HG02678 (cell line): ENCODE data around the gene VAV2.
"Not testable (repeated sequence)": the region's sequence is repeated elsewhere in the genome, so short reads cannot be mapped to it uniquely, and the experiment has no call there.

Experiments used
- ATAC-seq: cut with Tn5 transposase; IDR thresholded peaks from one replicate; pipeline ENCODE4 v1.9.1; 2021; ENCODE audit warnings: mild to moderate bottlenecking, moderate library complexity; ENCODE audit not compliant: unreplicated experiment

VAV2 gene

DNA sequence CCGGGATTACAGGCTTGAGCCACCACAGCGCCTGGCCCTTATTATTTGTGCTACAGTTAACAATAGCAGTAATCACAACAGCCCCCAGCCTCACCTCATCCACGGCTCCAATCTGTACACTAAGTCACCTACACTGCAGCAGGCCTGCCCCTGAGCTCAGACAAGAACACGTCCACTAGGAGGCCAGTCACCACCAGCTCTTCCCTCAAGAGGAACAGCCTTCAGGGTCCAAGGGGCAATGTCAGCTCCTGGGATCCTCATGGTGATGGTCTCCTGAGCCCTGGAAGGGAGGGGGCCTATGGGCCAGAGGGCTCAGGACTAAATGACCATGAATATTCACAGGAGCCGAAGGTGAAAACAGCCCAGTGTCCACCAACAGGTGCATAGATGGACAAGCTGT, 67.7 kb downstream of the VAV2 start:
- no peak for ATAC-seq

DNA sequence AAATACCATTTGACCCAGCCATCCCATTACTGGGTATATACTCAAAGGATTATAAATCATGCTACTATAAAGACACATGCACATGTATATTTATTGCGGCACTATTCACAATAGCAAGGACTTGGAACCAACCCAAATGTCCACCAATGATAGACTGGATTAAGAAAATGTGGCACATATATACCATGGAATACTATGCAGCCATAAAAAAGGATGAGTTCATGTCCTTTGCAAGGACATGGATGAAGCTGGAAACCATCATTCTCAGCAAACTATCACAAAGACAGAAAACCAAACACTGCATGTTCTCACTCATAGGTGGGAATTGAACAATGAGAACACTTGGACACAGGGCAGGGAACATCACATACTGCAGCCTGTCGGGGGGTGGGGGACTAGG, 68.5 kb downstream of the VAV2 start:
- not testable (repeated sequence) for ATAC-seq

DNA sequence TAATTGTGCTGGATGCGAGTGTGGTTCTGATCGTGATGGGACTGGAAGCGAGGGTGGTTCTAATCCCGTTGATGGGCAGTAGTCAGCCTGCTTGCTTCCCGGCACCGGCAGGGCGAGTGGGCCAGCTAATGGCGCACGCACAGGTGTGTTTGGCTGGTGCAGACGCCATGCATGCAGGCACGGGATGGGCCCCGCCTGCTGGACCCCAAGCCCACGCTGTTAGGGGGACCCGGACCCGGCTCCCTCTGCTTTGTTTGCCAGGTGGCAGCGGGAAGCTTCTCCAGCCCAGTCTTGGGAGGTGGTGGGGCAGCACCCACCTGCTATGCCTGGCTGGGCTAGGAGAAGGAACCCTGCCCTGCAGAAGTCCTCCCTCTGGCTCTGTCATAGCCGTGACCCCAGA, 70.3 kb downstream of the VAV2 start:
- no peak for ATAC-seq

GRCh38 chr9:133920471-133920870, 71.7 kb downstream of the VAV2 start:
- no peak for ATAC-seq

DNA sequence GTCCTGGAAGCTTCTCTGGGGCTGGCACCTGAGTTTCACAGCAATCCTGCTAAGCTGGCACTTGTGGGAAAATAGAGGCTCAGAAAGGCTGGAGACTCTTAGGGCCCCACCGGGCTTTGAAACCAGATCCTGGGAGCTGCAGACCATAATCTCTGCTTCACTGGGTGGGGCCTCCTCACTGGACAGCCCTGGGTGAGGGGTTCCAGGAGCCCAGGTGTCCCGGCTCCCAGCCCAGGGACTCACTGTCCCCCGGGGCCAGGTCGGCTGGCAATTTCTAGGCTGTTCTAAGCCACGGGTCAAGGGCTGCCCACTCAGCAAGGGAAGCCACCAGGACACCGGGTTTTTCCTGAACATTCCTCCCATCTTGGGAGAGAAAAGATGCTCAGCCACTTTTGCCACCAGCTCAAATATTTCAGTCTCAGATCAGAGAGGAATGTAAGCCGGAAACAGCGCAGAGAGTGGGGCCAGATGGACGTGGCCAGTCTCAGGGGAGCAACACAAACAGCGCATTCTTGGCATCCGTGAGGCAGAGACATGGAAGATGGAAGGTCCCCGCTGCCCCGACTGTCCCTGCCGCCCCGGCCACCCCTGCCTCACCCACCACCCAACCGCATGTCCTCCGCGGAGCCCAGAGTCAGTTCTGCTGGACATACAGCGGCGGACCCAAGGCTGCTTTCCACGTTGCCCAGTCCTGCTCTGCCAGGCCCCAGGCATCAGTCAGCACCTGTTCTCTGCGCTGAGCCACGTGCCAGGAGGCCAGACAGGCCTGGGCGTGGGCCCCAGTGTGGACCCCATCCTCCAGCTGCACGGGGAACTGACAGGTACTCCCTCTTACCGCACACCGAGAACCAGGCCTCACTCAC, 72.6 kb downstream of the VAV2 start:
- ATAC-seq = no peak

GRCh38 chr9:133918111-133918813, 73.9 kb downstream of the VAV2 start:
- no peak for ATAC-seq

DNA sequence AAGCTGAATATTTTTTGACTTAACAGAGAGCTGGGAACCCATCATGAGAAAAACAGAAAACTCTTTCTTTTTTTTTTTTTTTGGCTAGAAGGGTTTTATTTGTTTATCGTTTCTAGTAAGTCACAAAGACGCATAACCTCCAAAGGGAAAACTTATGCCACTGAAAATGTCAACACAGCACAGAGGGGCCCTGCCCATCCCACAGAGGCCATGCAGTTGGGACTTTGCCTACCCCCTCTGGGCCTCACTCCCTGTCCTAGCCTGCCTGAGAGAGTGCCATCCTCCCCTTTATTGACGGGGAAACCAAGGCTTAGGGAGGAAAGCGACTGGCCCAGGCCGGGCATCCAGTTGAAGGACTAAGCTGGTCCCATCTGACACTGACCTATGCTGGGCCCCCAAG, 74.7 kb downstream of the VAV2 start:
- ATAC-seq = no peak

DNA sequence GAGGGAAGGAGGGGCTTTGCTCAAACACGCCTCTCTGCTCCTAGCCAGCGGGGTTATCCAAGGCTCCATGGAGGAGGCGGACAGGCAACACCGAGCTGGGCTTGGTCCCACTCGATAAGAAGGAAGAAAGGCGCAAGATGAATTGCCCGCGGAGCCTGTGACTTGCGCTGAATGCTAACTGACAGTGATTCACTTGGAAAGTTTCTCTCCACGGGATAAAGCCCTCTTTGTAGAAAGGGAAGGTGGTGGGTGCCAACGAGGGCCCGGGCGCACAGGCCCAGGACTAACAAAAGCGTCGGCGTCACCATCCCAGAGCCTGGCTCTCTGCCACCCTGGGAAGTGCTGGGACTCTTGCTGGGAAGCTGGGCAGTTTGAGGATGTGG, 76.0 kb downstream of the VAV2 start:
- ATAC-seq = no peak

DNA sequence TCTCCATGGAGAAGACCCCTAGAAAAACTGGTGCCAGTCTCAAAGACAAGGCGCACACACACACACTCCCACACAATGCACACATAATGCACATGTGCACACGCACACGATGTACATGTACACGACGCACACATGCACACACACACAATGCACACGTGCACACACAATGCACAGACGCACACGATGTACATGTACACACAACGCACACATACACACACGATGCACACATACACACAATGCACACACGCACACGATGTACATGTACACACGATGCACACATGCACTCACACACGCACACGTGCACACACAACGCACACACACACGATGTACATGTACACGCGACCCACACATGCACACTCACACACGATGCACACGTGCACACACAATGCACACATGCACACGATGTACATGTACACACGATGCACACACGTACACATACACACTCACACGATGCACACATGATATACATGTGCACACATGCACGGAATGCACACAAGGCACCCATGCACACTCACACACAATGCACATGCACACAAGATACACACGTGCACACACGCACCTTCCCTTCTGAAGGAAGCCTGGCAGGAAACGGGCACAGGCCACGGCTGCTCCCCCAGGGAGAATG, 76.5 kb downstream of the VAV2 start:
- ATAC-seq = no peak

GRCh38 chr9:133914442-133915342, 77.4 kb downstream of the VAV2 start:
- no peak for ATAC-seq

GRCh38 chr9:133913571-133914369, 78.4 kb downstream of the VAV2 start:
- ATAC-seq = no peak

GRCh38 chr9:133910855-133911514, 81.1 kb downstream of the VAV2 start:
- ATAC-seq = no peak

DNA sequence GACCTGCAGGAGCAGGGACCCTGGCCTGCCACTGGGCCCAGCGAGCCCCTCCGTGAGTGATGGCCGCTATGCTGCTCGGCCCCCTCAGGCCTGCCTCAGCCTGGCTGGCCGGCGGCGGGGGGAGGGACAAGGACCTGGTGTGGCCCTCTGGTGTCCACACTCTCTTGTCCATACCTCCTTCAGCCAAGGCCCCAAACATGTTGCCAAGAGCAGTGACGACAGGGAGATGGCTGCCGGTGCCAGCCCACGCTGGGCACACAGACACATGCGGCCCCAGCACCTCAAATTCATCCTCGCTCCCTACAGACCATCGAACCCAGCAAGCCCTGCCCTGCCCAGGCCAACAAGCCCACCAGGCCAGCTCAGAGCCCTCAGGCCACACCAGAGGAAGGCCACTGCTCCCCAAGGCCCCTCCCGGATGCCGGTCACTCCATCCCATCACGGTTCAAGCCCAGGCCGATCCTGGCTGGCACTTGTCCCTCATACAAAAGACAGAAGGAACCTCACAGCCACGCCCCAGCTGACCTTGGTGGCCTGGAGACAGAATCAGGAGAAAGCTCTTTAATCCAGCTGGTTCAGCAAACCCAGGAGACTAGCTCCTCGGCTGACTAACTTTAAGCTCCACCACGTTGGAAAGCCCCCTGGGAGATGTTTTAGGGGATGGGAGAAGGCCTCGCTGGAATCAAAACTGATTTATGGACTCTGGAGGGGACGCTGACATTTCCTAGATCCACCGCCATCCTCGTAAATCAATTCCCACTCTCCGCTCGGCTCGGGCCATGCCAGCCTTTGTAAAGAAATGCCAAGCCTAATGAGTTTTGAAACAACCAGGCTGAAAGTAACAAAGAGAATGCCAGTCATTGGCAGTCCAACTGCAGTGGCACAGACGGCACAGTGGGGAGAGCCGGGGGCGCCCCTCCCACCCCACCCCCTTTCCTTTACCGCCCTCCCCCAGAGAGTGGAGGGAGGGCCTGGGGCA, 84.9 kb downstream of the VAV2 start:
- no peak for ATAC-seq

- ATAC-seq = no peak
Observed at GRCh38 chr9:133906218-133906617, 85.9 kb downstream of the VAV2 start.

- ATAC-seq = no peak
Observed at GRCh38 chr9:133905493-133905892, 86.6 kb downstream of the VAV2 start.

DNA sequence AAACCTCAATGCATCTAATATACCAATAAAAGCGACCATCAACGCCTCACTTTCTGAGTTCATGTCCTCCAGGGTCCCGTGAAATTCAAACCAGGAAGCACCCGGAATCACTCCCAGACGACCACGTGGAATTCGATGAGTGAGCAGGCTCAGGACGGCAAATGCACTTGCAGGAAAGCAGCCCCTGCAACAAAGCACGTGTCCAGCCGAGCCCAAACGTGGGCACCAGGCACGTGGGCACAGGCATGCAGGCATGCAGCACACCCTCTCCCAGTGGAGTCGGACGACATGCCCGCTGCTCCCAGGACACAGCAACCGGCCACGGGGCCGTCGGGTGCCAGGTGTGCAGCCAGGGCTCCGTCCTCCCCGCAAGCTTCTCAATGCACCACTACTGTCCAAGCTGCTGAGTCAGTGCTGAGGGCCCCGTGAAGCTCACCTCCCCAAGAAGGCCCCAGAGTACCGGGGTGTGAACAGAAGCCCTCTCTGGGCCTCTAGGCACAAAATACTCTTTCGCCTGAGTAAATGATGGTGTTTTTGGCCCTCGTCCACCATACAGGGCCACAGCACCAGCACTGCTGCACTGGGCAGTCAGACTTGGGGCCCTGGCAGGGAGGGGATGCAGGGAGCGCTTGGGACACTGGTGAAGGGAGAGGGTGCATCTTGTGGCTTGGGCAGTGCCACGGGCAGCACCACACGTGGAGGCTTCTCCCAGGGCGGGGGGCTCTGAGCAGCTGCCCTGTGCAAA, 87.6 kb downstream of the VAV2 start:
- ATAC-seq = no peak

DNA sequence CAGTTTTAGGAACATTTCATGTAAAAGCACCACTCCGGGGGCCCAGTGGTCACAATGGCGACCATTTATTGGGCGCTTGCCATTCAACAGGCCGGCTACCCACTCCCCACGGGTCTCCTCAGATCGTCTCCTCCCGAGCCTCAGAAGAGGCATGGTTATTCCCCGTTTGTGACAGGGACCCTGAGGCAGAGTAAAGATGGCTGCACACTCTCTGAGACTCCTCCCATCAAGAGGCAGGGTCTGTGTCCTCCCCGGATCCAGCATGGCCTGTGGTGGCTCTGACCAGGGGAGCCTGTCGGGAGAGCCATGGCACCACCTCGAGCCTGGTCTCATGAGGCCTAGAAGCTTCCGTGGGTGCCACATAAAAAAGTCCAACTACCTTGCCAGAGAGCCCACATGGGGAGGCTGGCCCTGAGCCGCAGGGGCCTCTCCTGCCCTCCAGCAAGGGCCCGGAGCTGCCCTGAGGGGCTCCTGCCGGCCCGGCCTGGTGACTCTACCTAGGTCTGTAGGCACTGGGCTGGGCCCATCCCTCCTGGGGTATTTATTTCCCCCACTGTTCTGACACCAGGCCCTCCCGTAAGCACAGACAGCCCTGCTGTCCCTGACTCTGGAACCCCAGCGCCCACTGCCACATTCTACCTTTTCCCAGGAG, 90.8 kb downstream of the VAV2 start:
- ATAC-seq = no peak
